RWPE2 (cell line): ENCODE data around the gene ACE.

ENCODE experiments used
- ATAC-seq: fragments of 200-7000 bp; cut with Tn5 transposase; 3 replicates; pipeline ENCODE4 v1.9.1; 2021; ENCODE audit warnings: low read depth
- DNase-seq: peaks from one replicate; pipeline ENCODE4 v3.0.0-alpha.2; 2020; ENCODE audit warnings: low spot score
- H3K27ac ChIP-seq: fragments of 450-650 bp; 2 replicates; pipeline ENCODE4 v1.5.1; 2017; ENCODE audit warnings: mild to moderate bottlenecking; ENCODE audit not compliant: poor library complexity, severe bottlenecking
- H3K27me3 ChIP-seq: fragments of 250-450 bp; sonication (Bioruptor Pico); 2 replicates; pipeline ENCODE4 v1.5.1; 2021; ENCODE audit warnings: mild to moderate bottlenecking, moderate library complexity; ENCODE audit not compliant: insufficient read depth, poor library complexity, severe bottlenecking
- H3K36me3 ChIP-seq: fragments of 250-450 bp; sonication (Bioruptor Pico); 2 replicates; pipeline ENCODE4 v1.5.1; 2020; ENCODE audit warnings: low read depth, mild to moderate bottlenecking, moderate library complexity
- H3K4me1 ChIP-seq: fragments of 250-450 bp; sonication (Bioruptor Pico); 2 replicates; pipeline ENCODE4 v1.5.1; 2021; ENCODE audit warnings: mild to moderate bottlenecking, moderate library complexity; ENCODE audit not compliant: insufficient read depth, poor library complexity, severe bottlenecking
- H3K4me3 ChIP-seq: fragments of 250-450 bp; sonication (Bioruptor Pico); 2 replicates; pipeline ENCODE4 v1.5.1; 2021; ENCODE audit warnings: mild to moderate bottlenecking, moderate library complexity; ENCODE audit not compliant: severe bottlenecking
- H3K9me3 ChIP-seq: fragments of 250-450 bp; sonication (Bioruptor Pico); 2 replicates; pipeline ENCODE4 v1.5.1; 2021; ENCODE audit warnings: mild to moderate bottlenecking, moderate library complexity; ENCODE audit not compliant: severe bottlenecking
- TF ChIP-seq, protein P1 (sequence below): fragments of 450-650 bp; IDR thresholded peaks from one replicate; pipeline ENCODE4 v1.5.1; 2017; ENCODE audit warnings: mild to moderate bottlenecking, moderate library complexity; ENCODE audit not compliant: poor library complexity, severe bottlenecking

ACE gene

GRCh38 chr17:63443053-63443452, 33.8 kb upstream of the ACE start:
- TF ChIP-seq, protein P1, sequence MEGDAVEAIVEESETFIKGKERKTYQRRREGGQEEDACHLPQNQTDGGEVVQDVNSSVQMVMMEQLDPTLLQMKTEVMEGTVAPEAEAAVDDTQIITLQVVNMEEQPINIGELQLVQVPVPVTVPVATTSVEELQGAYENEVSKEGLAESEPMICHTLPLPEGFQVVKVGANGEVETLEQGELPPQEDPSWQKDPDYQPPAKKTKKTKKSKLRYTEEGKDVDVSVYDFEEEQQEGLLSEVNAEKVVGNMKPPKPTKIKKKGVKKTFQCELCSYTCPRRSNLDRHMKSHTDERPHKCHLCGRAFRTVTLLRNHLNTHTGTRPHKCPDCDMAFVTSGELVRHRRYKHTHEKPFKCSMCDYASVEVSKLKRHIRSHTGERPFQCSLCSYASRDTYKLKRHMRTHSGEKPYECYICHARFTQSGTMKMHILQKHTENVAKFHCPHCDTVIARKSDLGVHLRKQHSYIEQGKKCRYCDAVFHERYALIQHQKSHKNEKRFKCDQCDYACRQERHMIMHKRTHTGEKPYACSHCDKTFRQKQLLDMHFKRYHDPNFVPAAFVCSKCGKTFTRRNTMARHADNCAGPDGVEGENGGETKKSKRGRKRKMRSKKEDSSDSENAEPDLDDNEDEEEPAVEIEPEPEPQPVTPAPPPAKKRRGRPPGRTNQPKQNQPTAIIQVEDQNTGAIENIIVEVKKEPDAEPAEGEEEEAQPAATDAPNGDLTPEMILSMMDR = no peak
- no peak overlapping the region for H3K4me3 ChIP-seq
- H3K4me1 ChIP-seq = peaks cover 12% of the 10 kb centered on the region
- no peaks in the 10 kb centered on the region for H3K9me3 ChIP-seq
- H3K27me3 ChIP-seq = no peaks in the 10 kb centered on the region
- no peak overlapping the region for H3K27ac ChIP-seq
- no peak for DNase-seq
- H3K36me3 ChIP-seq = no peaks in the 10 kb centered on the region
- ATAC-seq = no peak

GRCh38 chr17:63444457-63444856, 32.4 kb upstream of the ACE start:
- ATAC-seq = no peak
- Histone ChIP-seq H3K9me3 (no peaks in the 10 kb centered on the region), H3K4me1 (peaks cover 12% of the 10 kb centered on the region), H3K4me3 (no peak overlapping the region), H3K27me3 (no peaks in the 10 kb centered on the region), H3K36me3 (no peaks in the 10 kb centered on the region), H3K27ac (no peak overlapping the region)
- no peak for DNase-seq
- TF ChIP-seq, protein P1 = no peak

DNA sequence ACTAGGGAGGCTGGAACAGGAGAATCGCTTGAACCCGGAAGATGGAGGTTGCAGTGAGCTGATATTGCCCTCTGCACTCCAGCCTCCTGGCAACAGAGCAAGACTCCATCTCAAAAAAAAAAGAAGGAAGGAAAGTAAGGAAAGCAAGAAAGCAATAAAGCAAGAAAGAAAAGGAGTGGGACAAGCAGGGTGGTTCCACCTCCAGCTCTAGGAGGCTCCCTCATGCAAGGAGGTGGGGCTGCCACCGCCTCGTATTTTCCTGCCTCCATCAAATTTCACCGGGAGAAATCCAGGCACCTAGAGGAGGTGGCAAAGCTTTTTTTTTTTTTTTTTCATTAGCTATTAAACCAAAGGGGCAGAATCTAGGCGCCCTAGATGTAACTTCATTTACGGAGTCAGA, 31.8 kb upstream of the ACE start:
- Histone ChIP-seq H3K36me3 (no peaks in the 10 kb centered on the region), H3K4me3 (peak overlapping the region; percentile 46), H3K4me1 (peaks cover 12% of the 10 kb centered on the region), H3K9me3 (no peaks in the 10 kb centered on the region), H3K27ac (peak overlapping the region; percentile 61), H3K27me3 (no peaks in the 10 kb centered on the region)
- TF ChIP-seq, protein P1 = no peak
- DNase-seq (no peak), ATAC-seq (no peak)

DNA sequence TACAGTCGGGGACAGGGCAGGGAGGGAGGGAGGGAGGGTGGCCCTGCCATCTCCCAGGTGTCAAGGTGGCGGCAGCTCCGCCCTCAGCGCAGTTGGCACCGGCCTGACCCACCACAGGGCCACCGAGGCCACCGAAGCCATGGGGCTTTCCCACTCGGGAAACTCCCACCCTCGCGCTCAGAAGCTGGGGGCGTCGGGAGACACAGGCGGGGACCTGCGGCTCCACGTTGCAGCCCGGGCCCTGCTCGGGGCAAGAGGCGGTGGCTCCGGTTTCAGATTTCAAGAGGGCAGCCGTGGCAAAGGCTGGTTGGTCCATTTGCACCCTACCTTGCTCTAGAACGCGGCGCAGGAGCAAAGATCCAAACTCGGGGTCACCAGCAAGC, 31.3 kb upstream of the ACE start:
- TF ChIP-seq, protein P1 = no peak
- ATAC-seq = peak; percentile 54
- H3K36me3 ChIP-seq = no peaks in the 10 kb centered on the region
- H3K4me1 ChIP-seq = peaks cover 12% of the 10 kb centered on the region
- peak overlapping the region; percentile 61 for H3K27ac ChIP-seq
- H3K4me3 ChIP-seq = peak overlapping the region; percentile 46
- H3K27me3 ChIP-seq = no peaks in the 10 kb centered on the region
- no peaks in the 10 kb centered on the region for H3K9me3 ChIP-seq
- no peak for DNase-seq

DNA sequence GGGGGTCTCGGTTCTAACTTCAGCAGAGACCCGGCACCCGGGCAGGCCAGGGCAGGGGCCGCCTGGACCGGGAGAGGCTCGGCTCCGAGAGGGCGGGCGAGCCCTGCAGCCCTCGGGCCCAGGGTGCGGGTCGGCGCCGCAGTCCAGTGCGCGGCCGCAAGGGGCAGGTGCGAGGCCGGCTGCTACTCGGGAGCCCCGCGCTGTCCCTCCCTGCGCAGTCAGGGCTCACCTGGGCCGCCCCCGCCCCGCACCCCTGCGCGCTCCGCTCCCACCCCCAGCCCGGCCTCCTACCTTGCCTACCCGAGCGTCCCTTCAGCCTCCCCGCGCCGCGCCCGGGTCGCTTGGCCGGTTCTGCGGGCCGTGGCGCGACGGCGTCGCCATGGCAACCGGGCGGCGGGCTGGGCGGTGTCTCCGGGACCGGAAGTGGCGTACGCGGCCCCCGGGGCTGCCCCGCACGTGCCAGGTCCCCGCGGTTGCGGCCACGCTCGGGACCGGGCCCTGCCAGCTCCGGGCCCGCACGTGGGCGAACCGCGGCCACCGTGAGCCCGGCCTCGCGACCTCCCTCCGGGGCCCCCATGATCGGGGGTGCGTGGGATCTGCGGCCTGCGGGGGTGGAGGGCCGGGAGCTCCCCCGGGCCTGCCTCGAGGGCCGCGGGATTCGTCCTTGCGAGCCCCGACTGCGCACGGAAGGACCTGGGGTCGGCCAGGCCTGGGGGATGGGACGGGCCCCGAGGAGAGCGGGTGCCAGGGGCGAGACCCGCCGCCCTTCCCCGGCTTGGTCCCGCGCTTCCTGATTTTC, 30.7 kb upstream of the ACE start, which contains the start of gene CYB561:
Gene CYB561, minus strand, starts transcription at position 353 of the 799 bp plus-strand sequence. CDS start 8,759 bp downstream, outside the sequence.
- ATAC-seq = peak; percentile 86
- no peaks in the 10 kb centered on the region for H3K27me3 ChIP-seq
- TF ChIP-seq, protein P1 = peak; percentile 58
- H3K36me3 ChIP-seq = no peaks in the 10 kb centered on the region
- peak within 1 kb of the TSS; percentile 46 for H3K4me3 ChIP-seq
- H3K4me1 ChIP-seq = peaks cover 12% of the 10 kb centered on the region
- no peaks in the 10 kb centered on the region for H3K9me3 ChIP-seq
- peak within 1 kb of the TSS; percentile 61 for H3K27ac ChIP-seq
- no peak for DNase-seq
